Fibroblast of mammary gland (primary cell): ENCODE results near the gene TMEM219.

Source experiments
- DNase-seq: peaks from one replicate; pipeline ENCODE4 v3.0.0-alpha.2; 2010; ENCODE audit warnings: low read depth
- H3K4me3 ChIP-seq: 2 replicates; pipeline ENCODE4 v1.5.1; 2011; ENCODE audit warnings: low read depth, mild to moderate bottlenecking, low read length, moderate library complexity; ENCODE audit not compliant: control insufficient read depth
- TF ChIP-seq, protein P1 (sequence below): conservative IDR thresholded peaks from 2 replicates; pipeline ENCODE4 v1.5.1; 2011; ENCODE audit warnings: low read depth, low read length, inconsistent platforms; ENCODE audit not compliant: control insufficient read depth, insufficient read depth

The TMEM219 gene, protein sequence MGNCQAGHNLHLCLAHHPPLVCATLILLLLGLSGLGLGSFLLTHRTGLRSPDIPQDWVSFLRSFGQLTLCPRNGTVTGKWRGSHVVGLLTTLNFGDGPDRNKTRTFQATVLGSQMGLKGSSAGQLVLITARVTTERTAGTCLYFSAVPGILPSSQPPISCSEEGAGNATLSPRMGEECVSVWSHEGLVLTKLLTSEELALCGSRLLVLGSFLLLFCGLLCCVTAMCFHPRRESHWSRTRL

DNA sequence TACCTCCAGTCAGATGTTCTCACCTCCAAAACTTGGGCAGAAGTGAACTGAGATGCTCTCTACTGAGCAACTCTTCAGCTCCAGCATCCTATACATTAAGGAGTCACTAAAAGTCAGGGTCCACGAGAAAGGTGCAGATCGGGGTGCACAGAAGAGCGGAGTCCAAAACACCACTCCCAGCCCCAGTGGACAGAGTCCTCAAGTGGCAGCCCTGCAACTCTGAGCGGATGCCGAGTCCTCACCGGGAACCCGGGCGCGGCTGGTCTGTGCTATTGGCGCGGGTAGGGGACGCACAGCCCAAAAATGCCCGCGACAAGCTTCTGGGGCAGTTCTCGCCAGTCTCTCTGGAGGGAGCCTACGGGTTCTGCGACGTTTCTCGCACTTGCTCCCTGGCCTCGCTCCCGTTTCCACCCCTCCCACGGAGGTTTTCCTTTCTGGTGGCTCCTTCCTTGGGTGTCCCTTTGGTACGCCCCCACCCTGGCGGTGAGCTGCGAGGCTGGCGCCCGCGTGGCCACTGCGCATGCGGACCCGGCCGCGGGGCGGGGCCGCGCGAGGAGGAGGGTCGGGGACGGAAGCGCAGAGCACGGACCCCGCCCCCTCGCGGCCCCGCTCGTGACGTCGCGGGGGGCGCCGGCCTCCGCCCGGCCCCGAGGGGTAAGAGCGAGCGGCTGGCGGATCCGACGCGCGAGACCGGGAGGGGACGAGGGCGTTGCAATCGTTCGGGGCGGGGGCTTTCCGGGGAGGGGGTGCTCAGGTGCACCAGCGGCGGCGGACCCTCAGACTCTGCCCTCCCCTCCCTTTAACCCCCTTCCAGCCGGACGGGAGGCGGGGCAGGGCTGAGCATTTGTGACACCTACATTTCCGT, at the start of gene TMEM219:
TMEM219 (plus strand) TSS at position 601 of the 865 bp plus-strand sequence. CDS start 1,065 bp downstream, outside the sequence.
- DNase-seq, result peak; percentile 71
- H3K4me3 ChIP-seq, result peak within 1 kb of the TSS; percentile 75
- TF ChIP-seq, protein P1, sequence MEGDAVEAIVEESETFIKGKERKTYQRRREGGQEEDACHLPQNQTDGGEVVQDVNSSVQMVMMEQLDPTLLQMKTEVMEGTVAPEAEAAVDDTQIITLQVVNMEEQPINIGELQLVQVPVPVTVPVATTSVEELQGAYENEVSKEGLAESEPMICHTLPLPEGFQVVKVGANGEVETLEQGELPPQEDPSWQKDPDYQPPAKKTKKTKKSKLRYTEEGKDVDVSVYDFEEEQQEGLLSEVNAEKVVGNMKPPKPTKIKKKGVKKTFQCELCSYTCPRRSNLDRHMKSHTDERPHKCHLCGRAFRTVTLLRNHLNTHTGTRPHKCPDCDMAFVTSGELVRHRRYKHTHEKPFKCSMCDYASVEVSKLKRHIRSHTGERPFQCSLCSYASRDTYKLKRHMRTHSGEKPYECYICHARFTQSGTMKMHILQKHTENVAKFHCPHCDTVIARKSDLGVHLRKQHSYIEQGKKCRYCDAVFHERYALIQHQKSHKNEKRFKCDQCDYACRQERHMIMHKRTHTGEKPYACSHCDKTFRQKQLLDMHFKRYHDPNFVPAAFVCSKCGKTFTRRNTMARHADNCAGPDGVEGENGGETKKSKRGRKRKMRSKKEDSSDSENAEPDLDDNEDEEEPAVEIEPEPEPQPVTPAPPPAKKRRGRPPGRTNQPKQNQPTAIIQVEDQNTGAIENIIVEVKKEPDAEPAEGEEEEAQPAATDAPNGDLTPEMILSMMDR, result peak; percentile 15

DNA sequence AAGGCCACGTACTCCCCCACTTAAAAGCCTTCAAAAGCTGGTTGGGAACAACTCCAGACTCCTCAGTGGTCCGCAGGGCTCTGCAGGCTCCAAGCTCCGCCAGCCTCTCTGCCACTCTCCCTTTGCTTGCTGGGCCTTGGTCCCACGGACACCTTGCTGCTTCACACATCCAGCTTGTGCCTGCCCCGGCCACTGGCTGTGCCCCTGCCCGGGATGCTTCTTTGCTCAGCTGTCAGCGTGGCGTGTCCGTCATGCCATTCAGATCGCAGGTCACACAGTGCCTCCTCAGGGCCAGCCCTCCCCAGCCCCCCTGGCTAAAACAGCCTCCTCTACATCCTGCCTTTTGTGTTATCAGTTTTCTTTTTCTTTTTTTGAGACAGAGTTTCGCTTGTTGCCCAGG, 49.8 kb upstream of the TMEM219 start:
- TF ChIP-seq, protein P1, result no peak
- H3K4me3 ChIP-seq, result no peak overlapping the region
- DNase-seq, result no peak

DNA sequence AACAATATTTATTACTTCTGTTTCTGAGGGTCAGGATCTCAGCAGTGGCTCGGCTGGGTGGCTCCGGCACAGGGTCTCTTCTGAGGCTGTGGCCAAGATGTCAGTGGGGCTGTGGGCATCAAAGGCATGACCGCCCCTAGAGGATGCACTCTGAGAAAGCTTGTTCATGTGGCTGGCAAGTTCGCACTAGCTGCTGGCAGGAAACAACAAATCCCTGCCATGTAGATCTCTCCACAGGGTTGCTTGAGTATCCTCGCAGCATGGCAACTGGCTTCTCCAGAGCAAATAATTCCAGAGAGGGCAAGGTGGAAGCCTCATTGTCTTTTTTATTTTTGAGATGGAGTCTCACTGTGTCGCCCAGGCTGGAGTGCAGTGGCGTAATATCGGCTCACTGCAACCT, 48.4 kb upstream of the TMEM219 start:
- TF ChIP-seq, protein P1, result no peak
- DNase-seq, result no peak
- H3K4me3 ChIP-seq, result no peak overlapping the region

DNA sequence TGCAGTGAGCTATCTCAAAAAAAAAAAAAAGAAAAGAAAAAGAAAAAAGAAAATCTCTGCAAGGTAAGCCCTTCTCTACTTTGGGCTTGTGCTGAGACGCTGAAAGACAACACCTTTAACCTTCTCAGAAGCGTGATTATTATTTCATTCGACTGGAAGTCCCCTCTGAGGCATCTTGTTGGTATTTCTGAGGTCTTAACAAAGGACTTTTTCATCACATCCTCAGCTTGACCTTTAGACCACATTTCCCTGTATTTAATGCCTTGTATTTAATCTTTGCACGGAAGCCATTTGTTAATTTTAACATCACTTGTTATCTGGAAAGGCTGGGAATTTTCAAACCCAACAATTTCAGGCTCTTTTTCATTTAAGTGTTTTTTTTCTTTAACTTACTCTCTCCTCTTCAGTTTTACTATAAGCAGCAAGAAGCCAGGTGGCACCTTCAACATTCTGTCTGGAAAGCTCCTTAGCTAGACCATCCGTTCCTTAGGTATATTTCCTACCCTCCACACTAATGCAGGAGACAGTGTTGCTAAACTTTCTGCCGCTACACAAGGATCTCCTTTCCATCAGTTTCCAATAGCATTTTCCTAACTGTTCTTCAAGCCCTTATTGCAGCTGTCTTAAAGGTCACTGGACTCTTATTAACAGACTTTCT, 46.2 kb upstream of the TMEM219 start:
- TF ChIP-seq, protein P1, result no peak
- DNase-seq, result no peak
- H3K4me3 ChIP-seq, result no peak overlapping the region

DNA sequence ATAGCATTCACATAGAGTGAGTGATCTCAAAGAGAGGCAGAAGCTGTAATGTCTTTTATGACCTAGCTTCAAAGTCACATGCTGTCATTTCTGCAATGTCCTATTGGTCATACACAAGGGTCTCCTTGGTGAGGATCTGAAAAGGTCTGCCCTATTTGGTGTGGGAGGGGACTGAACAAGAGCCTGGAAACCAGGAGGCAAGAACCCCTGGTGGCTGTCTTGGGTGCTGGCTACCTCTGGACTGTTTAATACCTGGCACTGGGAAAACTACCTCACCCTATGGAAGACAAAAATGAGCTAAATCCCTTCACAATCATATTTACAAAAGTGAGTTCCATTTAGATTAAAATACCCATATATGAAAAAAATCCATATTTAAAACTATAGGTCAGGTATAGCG, 44.9 kb upstream of the TMEM219 start:
- no peak overlapping the region for H3K4me3 ChIP-seq
- TF ChIP-seq, protein P1, result no peak
- DNase-seq, result no peak

DNA sequence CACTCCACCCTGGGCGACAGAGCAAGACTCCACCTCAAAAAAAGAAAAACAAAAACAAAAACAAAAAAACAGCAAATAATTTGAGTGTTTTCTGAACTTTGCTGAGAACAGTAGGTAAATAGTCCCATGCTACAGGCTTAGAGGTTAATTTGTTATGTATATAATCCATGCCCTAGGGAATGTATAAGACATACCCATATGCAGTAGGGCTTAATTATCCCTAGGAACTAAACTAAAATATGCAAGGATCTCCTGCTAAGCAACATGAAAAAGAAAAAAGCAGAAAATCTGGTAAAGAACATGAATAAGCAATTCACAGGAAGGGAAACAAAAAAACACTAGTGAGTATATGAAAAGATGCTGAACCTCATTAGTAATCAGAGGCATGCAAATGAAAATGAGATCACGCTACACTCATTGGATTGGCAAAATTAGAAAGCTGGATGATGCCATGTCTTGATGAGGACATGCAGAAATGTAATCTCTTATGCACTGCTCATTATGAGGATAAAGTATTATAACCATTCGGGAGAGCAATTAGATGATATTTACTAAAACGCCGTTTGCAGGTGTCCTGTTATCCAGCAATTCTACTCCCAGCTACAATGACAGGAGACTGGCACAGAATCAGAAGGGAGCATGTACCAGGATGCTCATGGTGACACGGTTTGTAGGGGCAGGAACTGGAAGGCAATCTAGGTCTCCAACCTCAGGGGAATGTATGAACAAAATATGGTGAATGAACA, 41.4 kb upstream of the TMEM219 start:
- TF ChIP-seq, protein P1, result no peak
- no peak for DNase-seq
- H3K4me3 ChIP-seq, result no peak overlapping the region
